GM12873 (cell line): Measurements from ENCODE around the gene LCN6.

Source experiments
- TF ChIP-seq, protein P1 (sequence below): IDR thresholded peaks from 2 replicates; pipeline ENCODE4 v1.5.1; 2012; ENCODE audit warnings: low read depth, mild to moderate bottlenecking, moderate library complexity, low read length, control low read depth; ENCODE audit not compliant: insufficient read depth; ENCODE audit errors: missing control alignments

Gene LCN6

DNA sequence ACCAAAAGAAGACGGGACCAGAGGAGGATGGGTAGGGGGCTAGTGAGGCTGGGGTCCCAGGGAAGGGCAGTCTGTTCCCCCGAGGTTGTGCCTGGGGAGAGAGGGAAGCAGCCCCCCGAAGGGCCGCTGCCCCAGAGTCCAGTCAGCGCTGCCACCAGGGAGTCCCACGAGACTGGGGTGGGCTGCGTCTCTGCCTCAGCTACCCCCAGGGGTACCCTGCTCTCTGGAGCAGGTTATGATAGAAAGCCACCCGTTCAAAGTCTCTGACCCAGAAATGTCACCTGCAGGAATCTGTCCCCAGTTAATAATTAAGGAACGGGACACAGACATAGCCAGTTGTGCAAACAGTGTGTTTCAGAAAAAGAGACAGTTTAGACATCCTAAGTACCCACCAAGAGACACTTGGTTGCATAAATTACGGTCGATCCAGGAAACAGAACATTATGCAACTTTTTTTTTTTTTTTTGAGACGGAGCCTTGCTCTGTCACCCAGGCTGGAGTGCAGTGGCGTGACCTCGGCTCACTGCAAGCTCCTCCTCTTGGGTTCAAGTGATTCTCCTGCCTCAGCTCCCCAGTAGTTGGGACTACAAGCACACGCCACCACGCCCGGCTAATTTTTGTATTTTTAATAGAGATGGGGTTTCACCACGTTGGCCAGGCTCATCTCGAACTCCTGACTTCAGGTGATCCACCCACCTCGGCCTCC is 50.4 kb downstream of the LCN6 start:
- TF ChIP-seq, protein P1, sequence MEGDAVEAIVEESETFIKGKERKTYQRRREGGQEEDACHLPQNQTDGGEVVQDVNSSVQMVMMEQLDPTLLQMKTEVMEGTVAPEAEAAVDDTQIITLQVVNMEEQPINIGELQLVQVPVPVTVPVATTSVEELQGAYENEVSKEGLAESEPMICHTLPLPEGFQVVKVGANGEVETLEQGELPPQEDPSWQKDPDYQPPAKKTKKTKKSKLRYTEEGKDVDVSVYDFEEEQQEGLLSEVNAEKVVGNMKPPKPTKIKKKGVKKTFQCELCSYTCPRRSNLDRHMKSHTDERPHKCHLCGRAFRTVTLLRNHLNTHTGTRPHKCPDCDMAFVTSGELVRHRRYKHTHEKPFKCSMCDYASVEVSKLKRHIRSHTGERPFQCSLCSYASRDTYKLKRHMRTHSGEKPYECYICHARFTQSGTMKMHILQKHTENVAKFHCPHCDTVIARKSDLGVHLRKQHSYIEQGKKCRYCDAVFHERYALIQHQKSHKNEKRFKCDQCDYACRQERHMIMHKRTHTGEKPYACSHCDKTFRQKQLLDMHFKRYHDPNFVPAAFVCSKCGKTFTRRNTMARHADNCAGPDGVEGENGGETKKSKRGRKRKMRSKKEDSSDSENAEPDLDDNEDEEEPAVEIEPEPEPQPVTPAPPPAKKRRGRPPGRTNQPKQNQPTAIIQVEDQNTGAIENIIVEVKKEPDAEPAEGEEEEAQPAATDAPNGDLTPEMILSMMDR = no peak

DNA sequence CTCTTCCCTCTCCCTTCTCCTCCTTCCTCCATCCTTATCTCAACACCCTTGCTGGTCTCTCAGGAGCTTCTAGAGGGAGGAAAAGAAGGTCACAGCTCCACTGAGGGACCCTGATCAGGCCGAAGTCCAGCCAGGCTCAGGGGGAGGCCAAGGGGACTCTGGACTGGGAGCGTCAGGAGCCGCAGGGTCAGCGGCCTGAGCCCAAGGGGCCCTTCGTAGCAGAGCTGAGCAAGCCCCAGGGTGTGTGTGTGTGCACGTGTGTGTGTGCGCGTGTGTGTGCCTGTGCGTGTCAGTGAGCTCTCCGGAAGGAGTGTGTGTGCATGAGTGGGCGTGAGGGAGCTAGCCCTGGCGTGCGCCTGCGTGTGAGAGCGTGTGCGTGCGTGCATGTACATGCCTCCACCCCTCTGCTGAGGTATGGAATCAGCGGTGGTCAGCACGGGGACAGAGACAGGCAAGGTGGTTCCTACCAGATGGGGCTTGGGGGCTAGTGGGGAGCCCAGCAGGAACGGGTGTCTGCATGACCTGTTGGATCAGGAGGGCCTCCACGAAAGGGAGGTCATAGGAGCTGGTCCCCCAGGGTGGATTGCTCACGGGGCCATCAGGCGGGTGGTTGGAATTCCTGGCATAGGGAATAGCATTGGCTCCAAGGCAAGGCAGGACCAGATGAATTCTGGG is 51.0 kb downstream of the LCN6 start:
- TF ChIP-seq, protein P1 = no peak

DNA sequence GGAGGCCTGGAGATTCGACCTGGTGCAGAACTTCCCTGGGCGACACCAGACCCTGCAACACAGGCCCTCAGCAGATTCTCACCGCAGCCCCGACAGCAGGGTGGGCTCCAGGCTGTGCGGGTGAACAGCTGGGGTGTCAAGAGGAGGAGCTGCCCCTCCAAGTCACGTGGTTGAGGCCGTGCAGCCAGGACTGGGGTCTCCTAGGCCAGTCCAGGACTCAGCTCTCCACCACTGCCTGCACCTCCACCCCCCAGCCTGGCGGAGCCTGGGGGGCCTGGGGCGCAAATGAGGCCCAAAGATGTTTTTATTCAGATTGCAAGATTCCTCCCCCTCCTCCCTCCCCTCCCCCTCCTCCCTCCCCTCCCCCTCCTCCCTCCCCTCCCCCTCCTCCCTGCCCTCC is 51.8 kb downstream of the LCN6 start:
- TF ChIP-seq, protein P1 = no peak

- TF ChIP-seq, protein P1 = no peak
These were observed 52.4 kb downstream of the LCN6 start for GRCh38 chr9:136695955-136696354.

DNA sequence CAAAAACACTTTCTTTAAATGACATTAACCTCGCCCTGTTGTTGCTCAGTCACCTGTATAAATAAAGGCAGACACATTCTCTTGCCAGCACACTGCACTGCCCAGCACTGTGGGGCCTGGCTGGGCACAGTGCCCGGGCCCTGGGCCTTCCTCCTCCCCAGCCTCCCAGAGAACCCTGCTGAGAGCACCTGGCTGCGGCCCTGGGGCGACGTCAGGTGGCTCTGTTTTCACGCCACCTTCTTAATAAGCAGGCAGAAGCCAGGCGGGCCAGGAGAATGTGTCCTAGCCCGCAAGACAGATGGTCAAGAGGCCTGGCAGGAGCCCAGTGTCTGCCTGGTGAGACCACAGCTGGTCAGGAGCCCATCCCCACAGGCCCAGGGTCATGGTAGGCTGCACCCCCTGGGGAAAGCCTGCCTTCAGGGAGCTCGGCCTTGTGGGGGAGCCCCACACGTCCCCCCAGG is 52.9 kb downstream of the LCN6 start:
- TF ChIP-seq, protein P1 = no peak

- TF ChIP-seq, protein P1 = no peak
These were observed 53.5 kb downstream of the LCN6 start for GRCh38 chr9:136694872-136695247.

DNA sequence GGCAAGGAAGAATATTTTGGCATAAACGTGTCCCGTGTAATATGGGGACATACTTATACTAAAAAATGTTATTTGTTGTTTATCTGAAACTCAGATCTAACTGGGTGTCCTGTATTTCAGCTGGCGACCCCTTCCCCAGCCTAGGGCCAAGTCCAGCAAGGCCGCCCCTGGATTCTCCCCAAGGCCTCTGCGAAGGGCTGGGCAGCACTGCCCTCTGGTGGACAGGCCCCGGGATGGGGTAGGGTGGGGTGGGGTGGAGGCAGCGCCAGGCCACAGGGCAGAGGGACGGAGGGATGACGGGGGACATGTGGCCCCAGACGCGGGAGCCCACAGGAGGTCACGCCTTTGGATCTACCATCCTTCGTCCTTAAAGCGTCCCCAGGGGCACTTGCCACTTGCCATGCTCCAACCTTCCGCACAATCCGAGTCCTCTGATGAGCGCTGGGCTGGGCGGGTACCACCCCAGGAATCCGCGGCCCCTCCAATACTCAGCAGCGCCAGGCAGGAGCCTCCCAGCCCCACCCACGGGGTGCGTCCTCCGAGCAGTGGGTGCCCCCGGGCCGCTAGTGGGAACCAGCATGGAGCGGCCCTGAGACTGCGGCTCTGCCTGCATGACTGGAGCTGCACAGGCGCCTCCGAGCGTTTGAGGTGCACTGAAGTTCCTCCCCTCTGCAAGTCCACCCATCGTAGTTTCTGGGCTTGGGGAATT is 54.0 kb downstream of the LCN6 start:
- TF ChIP-seq, protein P1 = peak; percentile 62
